ENCODE measurements around the gene CCR4.
"Not testable (repeated sequence)": the region's sequence is repeated elsewhere in the genome, so short reads cannot be mapped to it uniquely, and the experiment has no call there.

Gene CCR4

GRCh38 chr3:32950516-32950915, 928 bp upstream of the CCR4 start:
- no peak for DNase-seq (ENCODE audit: low read depth in 1 of 2, low spot score in 1 of 2)

- no peak for DNase-seq (ENCODE audit: low read depth in 1 of 2, low spot score in 1 of 2)
Measured at GRCh38 chr3:32952369-32953077, 1.1 kb downstream of the CCR4 start.

- no peak for DNase-seq (ENCODE audit: low read depth in 1 of 2, low spot score in 1 of 2)
Measured at GRCh38 chr3:32954506-32954905, 3.1 kb downstream of the CCR4 start.

- no peak for DNase-seq (ENCODE audit: low read depth in 1 of 2, low spot score in 1 of 2)
Measured at GRCh38 chr3:32956750-32957570, 5.5 kb downstream of the CCR4 start.

GRCh38 chr3:32958509-32958908, 7.1 kb downstream of the CCR4 start:
- DNase-seq (ENCODE audit: low read depth in 1 of 2, low spot score in 1 of 2) = no peak

- DNase-seq (ENCODE audit: low read depth in 1 of 2, low spot score in 1 of 2) = no peak
Measured at GRCh38 chr3:32959371-32959770, 7.9 kb downstream of the CCR4 start.

- DNase-seq (ENCODE audit: low read depth in 1 of 2, low spot score in 1 of 2) = no peak
Measured at GRCh38 chr3:32960404-32961170, 9.1 kb downstream of the CCR4 start.

GRCh38 chr3:32961189-32961715, 9.8 kb downstream of the CCR4 start:
- DNase-seq (ENCODE audit: low read depth in 1 of 2, low spot score in 1 of 2) = no peak

- DNase-seq (ENCODE audit: low read depth in 1 of 2, low spot score in 1 of 2) = no peak
Measured at GRCh38 chr3:32963871-32964270, 12.4 kb downstream of the CCR4 start.

- not testable (repeated sequence) for DNase-seq (ENCODE audit: low read depth in 1 of 2, low spot score in 1 of 2)
Measured at GRCh38 chr3:32964781-32965180, 13.3 kb downstream of the CCR4 start.

GRCh38 chr3:32965617-32966213, 14.3 kb downstream of the CCR4 start:
- DNase-seq (ENCODE audit: low read depth in 1 of 2, low spot score in 1 of 2) = not testable (repeated sequence)

GRCh38 chr3:32966627-32967026, 15.2 kb downstream of the CCR4 start:
- DNase-seq (ENCODE audit: low read depth in 1 of 2, low spot score in 1 of 2) = not testable (repeated sequence)

- no peak for DNase-seq (ENCODE audit: low read depth in 1 of 2, low spot score in 1 of 2)
Measured at GRCh38 chr3:32968166-32968919, 16.9 kb downstream of the CCR4 start.

GRCh38 chr3:32968920-32969389, 17.5 kb downstream of the CCR4 start:
- DNase-seq (ENCODE audit: low read depth in 1 of 2, low spot score in 1 of 2) = no peak

- DNase-seq (ENCODE audit: low read depth in 1 of 2, low spot score in 1 of 2) = no peak
Measured at GRCh38 chr3:32969656-32970055, 18.2 kb downstream of the CCR4 start.

- DNase-seq (ENCODE audit: low read depth in 1 of 2, low spot score in 1 of 2) = not testable (repeated sequence)
Measured at GRCh38 chr3:32971291-32971690, 19.8 kb downstream of the CCR4 start.

GRCh38 chr3:32972482-32973146, 21.2 kb downstream of the CCR4 start:
- no peak for DNase-seq (ENCODE audit: low read depth in 1 of 2, low spot score in 1 of 2)

- DNase-seq (ENCODE audit: low read depth in 1 of 2, low spot score in 1 of 2) = no peak
Measured at GRCh38 chr3:32973982-32974381, 22.5 kb downstream of the CCR4 start.

- DNase-seq (ENCODE audit: low read depth in 1 of 2, low spot score in 1 of 2) = no peak
Measured at GRCh38 chr3:32975891-32976595, 24.6 kb downstream of the CCR4 start.

Data from activated CD4-positive, alpha-beta T cell treated with anti-CD3 and anti-CD28 coated beads, Interleukin-2, amount 50 U/mL, for 24 hours (primary cell).